ENCODE measurements around the gene WNT9B. TPM values are rescaled to one million over a fixed set of nuclear protein-coding genes. Genes with fewer than 3 reads are reported as not detected.

The WNT9B gene
- polyA plus RNA-seq, 2 of the 4 experiments (the other 2 are of a cell fraction), result 0.05 TPM

DNA sequence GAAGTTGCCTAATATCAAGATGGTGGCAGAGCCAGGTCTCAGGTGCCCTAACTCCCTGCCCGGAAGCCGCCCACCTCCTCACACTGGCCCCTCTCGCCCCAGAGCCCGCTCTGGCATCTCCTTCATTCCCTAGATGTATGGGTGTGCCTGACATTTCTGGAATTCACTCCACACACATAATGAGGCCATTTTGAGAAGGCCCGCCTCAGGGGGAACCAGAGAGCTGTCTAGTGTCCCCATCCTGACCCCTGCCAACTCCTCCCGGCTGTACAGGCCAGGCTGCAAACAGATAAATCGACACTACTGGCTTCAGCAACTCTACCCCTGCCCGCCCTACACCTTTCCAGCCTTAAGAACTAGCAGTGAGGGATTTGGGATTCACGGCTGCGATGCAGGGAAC lies 40.5 kb upstream of the WNT9B start:
- CTCF ChIA-PET, result interaction anchor here (0.5 to 3.5 kb wide), 12 partner anchors 9 to 818 kb away, joined by 3 to 22 read pairs (median 4); no protein-coding TSS in a partner anchor

GRCh38 chr17:46811978-46812583 lies 39.3 kb upstream of the WNT9B start:
- Histone ChIP-seq H3K4me1 (0 out of 3 replicates have a peak, but pooled peaks cover 7% of the 10 kb centered on the region), H3K27ac (peak overlapping the region in 1 of 2 experiments; percentile 6; a peak in 1 of 6 replicates), H3K4me3 (no peak overlapping the region), H3K4me2 (no peak overlapping the region), H3K9me3 (no peaks in the 10 kb centered on the region)
- TF ChIP-seq RNF2 (IDR thresholded peaks at IDR 0.05; ENCODE audit: borderline replicate concordance, low read depth) (no peak), RAD21 (conservative IDR thresholded peaks at IDR 0.05 in 1 of 2, IDR thresholded peaks at IDR 0.05 in 1 of 2) (no peak)
- DNase-seq (ENCODE audit: low read depth in 1 of 2, low spot score in 1 of 2) (no peak), ATAC-seq (peak in 1 of 2 experiments; percentile 44; a peak in 3 of 6 replicates), FAIRE-seq (no peak)
- ChIA-PET POLR2A (interaction anchor here (0.7 to 1.4 kb wide), 4 partner anchors 14 to 299 kb away, joined by 3 to 6 read pairs (median 4); no protein-coding TSS in a partner anchor), CTCF (interaction anchor here (1.1 to 3.5 kb wide), 4 partner anchors 8 to 29 kb away, joined by 4 to 22 read pairs (median 8); no protein-coding TSS in a partner anchor)
- WGBS (ENCODE audit: missing lambda C conversion rate), result 63% methylated on average over 11 of the region's 11 CpGs

More for the DNA sequence above, 40.5 kb upstream of the WNT9B start:
- TF ChIP-seq ZSCAN20 (CRISPR knock-in tag; IDR thresholded peaks at IDR 0.05) (no peak), ZNF302 (CRISPR knock-in tag; IDR thresholded peaks at IDR 0.05) (no peak), RARB (CRISPR knock-in tag; IDR thresholded peaks at IDR 0.05) (no peak), SMC3 (IDR thresholded peaks at IDR 0.05) (no peak), CBX8 (IDR thresholded peaks at IDR 0.05) (no peak), TFCP2L1 (CRISPR knock-in tag; IDR thresholded peaks at IDR 0.05) (no peak), HOXB13 (CRISPR knock-in tag; IDR thresholded peaks at IDR 0.05; ENCODE audit: low read depth) (no peak), KDM1A (IDR thresholded peaks at IDR 0.05; ENCODE audit: low read depth) (no peak), CEBPB (IDR thresholded peaks at IDR 0.05) (no peak), ZFP36 (IDR thresholded peaks at IDR 0.05; ENCODE audit: borderline replicate concordance, partially characterized antibody) (no peak), NR3C1 (IDR thresholded peaks at IDR 0.05) (no peak), ZC3H11A (IDR thresholded peaks at IDR 0.05) (no peak), BCL3 (IDR thresholded peaks at IDR 0.05) (no peak), MAFK (IDR thresholded peaks at IDR 0.05; ENCODE audit: partially characterized antibody) (no peak), HDAC2 (IDR thresholded peaks at IDR 0.05) (no peak), ESRRA (IDR thresholded peaks at IDR 0.05; ENCODE audit: borderline replicate concordance, low read length) (no peak), MAZ (IDR thresholded peaks at IDR 0.05; ENCODE audit: borderline replicate concordance, low read depth, low read length) (no peak)
- TF ChIP-seq, protein P1, sequence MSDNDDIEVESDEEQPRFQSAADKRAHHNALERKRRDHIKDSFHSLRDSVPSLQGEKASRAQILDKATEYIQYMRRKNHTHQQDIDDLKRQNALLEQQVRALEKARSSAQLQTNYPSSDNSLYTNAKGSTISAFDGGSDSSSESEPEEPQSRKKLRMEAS (IDR thresholded peaks at IDR 0.05), result no peak
- TF ChIP-seq, protein P2, sequence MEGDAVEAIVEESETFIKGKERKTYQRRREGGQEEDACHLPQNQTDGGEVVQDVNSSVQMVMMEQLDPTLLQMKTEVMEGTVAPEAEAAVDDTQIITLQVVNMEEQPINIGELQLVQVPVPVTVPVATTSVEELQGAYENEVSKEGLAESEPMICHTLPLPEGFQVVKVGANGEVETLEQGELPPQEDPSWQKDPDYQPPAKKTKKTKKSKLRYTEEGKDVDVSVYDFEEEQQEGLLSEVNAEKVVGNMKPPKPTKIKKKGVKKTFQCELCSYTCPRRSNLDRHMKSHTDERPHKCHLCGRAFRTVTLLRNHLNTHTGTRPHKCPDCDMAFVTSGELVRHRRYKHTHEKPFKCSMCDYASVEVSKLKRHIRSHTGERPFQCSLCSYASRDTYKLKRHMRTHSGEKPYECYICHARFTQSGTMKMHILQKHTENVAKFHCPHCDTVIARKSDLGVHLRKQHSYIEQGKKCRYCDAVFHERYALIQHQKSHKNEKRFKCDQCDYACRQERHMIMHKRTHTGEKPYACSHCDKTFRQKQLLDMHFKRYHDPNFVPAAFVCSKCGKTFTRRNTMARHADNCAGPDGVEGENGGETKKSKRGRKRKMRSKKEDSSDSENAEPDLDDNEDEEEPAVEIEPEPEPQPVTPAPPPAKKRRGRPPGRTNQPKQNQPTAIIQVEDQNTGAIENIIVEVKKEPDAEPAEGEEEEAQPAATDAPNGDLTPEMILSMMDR (IDR thresholded peaks at IDR 0.05), result no peak
- POLR2A ChIA-PET, result no interaction called here
- peak in 1 of 2 experiments; percentile 29; a peak in 2 of 6 replicates for ATAC-seq
- Histone ChIP-seq H3K27ac (no peak overlapping the region), H3K9me3 (no peaks in the 10 kb centered on the region), H3K4me1 (0 out of 3 replicates have a peak, but pooled peaks cover 7% of the 10 kb centered on the region), H3K4me2 (no peak overlapping the region), H3K4me3 (no peak overlapping the region)
- 87% methylated on average over 10 of the region's 10 CpGs for WGBS (ENCODE audit: missing lambda C conversion rate)
- DNase-seq (ENCODE audit: low read depth in 1 of 2, low spot score in 1 of 2), result no peak
- FAIRE-seq, result no peak

Measured in A549 (cell line).